Measurements from ENCODE around the gene PML. TPM values are rescaled to one million over a fixed set of nuclear protein-coding genes. Genes with fewer than 3 reads are reported as not detected.
"Not testable (repeated sequence)": the region's sequence is repeated elsewhere in the genome, so short reads cannot be mapped to it uniquely, and the experiment has no call there.

The PML gene
- total RNA-seq, 2 donors from 2014 or later = 26.5 to 28.9 TPM

GRCh38 chr15:74050127-74050526 is 55.6 kb downstream of the PML start:
- Mint-ChIP-seq H3K9me3 (peaks cover 3% of the 10 kb centered on the region), H3K36me3 (ENCODE audit: low read depth) (no peaks in the 10 kb centered on the region), H3K27ac (no peak overlapping the region), H3K4me3 (no peak overlapping the region), H3K4me1 (peaks cover 5% of the 10 kb centered on the region), H3K27me3 (ENCODE audit: insufficient read depth) (peaks cover 12% of the 10 kb centered on the region)
- no peak overlapping the region for H3K9ac ChIP-seq (ENCODE audit: extremely low read depth, low read length, poor library complexity, severe bottlenecking)
- H3K9me3 ChIP-seq (ENCODE audit: control insufficient read depth, low read length) = no peaks in the 10 kb centered on the region
- no peak overlapping the region for H3K4me3 ChIP-seq (ENCODE audit: low read length)
- no peak for DNase-seq
- H3K4me1 ChIP-seq (ENCODE audit: control insufficient read depth, insufficient read depth, low read length) = no peaks in the 10 kb centered on the region
- H3K27ac ChIP-seq (ENCODE audit: low read depth, low read length) = peak overlapping the region; percentile 44
- no peak for TF ChIP-seq CTCF (conservative IDR thresholded peaks at IDR 0.05)
- no peaks in the 10 kb centered on the region for H3K27me3 ChIP-seq (ENCODE audit: control insufficient read depth, insufficient read depth, low read length, poor library complexity, severe bottlenecking)
- H3K36me3 ChIP-seq (ENCODE audit: control insufficient read depth, insufficient read depth, low read length) = no peaks in the 10 kb centered on the region
- 78 to 85% methylated on average over 4 to 5 of the region's 5 CpGs for WGBS, 2 experiments (ENCODE audit: insufficient coverage in 1 of 2, insufficient read length in 1 of 2)

- 89 to 100% methylated on average over 1 to 8 of the region's 8 CpGs for WGBS, 2 experiments (ENCODE audit: insufficient coverage in 1 of 2, insufficient read length in 1 of 2)
- no peaks in the 10 kb centered on the region for H3K9me3 ChIP-seq (ENCODE audit: control insufficient read depth, low read length)
- H3K4me1 Mint-ChIP-seq = peaks cover 5% of the 10 kb centered on the region
These were observed 56.2 kb downstream of the PML start for GRCh38 chr15:74050556-74051234.

GRCh38 chr15:74052271-74053260 is 58.0 kb downstream of the PML start:
- not testable (repeated sequence) for H3K9me3 Mint-ChIP-seq; H3K9me3 ChIP-seq (ENCODE audit: control insufficient read depth, low read length); H3K4me1 ChIP-seq (ENCODE audit: control insufficient read depth, insufficient read depth, low read length); H3K27me3 ChIP-seq (ENCODE audit: control insufficient read depth, insufficient read depth, low read length, poor library complexity, severe bottlenecking); H3K9ac ChIP-seq (ENCODE audit: extremely low read depth, low read length, poor library complexity, severe bottlenecking); H3K36me3 Mint-ChIP-seq (ENCODE audit: low read depth); H3K4me1 Mint-ChIP-seq; DNase-seq; H3K4me3 ChIP-seq (ENCODE audit: low read length); H3K27ac Mint-ChIP-seq; H3K36me3 ChIP-seq (ENCODE audit: control insufficient read depth, insufficient read depth, low read length); H3K4me3 Mint-ChIP-seq; H3K27ac ChIP-seq (ENCODE audit: low read depth, low read length)
- peaks cover 18% of the 10 kb centered on the region for H3K27me3 Mint-ChIP-seq (ENCODE audit: insufficient read depth)
- 93 to 95% methylated on average over 21 to 41 of the region's 42 CpGs for WGBS, 2 experiments (ENCODE audit: insufficient coverage in 1 of 2, insufficient read length in 1 of 2)

More at GRCh38 chr15:74050556-74051234, 56.2 kb downstream of the PML start:
- no peak overlapping the region for H3K27ac Mint-ChIP-seq
- no peaks in the 10 kb centered on the region for H3K36me3 ChIP-seq (ENCODE audit: control insufficient read depth, insufficient read depth, low read length)
- no peak overlapping the region for H3K27ac ChIP-seq (ENCODE audit: low read depth, low read length)
- no peak for TF ChIP-seq CTCF (conservative IDR thresholded peaks at IDR 0.05)
- H3K27me3 Mint-ChIP-seq (ENCODE audit: insufficient read depth) = peaks cover 14% of the 10 kb centered on the region
- H3K4me1 ChIP-seq (ENCODE audit: control insufficient read depth, insufficient read depth, low read length) = no peaks in the 10 kb centered on the region
- H3K4me3 Mint-ChIP-seq = no peak overlapping the region
- no peak for DNase-seq
- peaks cover 3% of the 10 kb centered on the region for H3K9me3 Mint-ChIP-seq
- H3K9ac ChIP-seq (ENCODE audit: extremely low read depth, low read length, poor library complexity, severe bottlenecking) = no peak overlapping the region
- H3K27me3 ChIP-seq (ENCODE audit: control insufficient read depth, insufficient read depth, low read length, poor library complexity, severe bottlenecking) = no peaks in the 10 kb centered on the region
- H3K36me3 Mint-ChIP-seq (ENCODE audit: low read depth) = no peaks in the 10 kb centered on the region
- H3K4me3 ChIP-seq (ENCODE audit: low read length) = no peak overlapping the region
